Activated CD4-positive, alpha-beta T cell treated with anti-CD3 and anti-CD28 coated beads, Interleukin-2, amount 10 ng/mL, durations not matched to agents 24 days and 14 days (primary cell): ENCODE results near the gene GAS2L3. TPM values are rescaled to one million over a fixed set of nuclear protein-coding genes. Genes with fewer than 3 reads are reported as not detected.

ENCODE experiments used
- DNase-seq: peaks from one replicate; pipeline ENCODE4 v3.0.0; 2022
- H3K27ac Mint-ChIP-seq: one replicate; pipeline ENCODE4 v1.8.0; 2022; ENCODE audit warnings: mild to moderate bottlenecking, mixed read lengths
- H3K27me3 Mint-ChIP-seq: one replicate; pipeline ENCODE4 v1.8.0; 2022; ENCODE audit warnings: mixed read lengths
- H3K36me3 Mint-ChIP-seq: one replicate; pipeline ENCODE4 v1.8.0; 2022; ENCODE audit warnings: low read depth, mild to moderate bottlenecking, mixed read lengths
- H3K4me1 Mint-ChIP-seq: one replicate; pipeline ENCODE4 v1.8.0; 2021; ENCODE audit warnings: mixed read lengths
- H3K4me3 Mint-ChIP-seq: one replicate; pipeline ENCODE4 v1.8.0; 2022; ENCODE audit warnings: mild to moderate bottlenecking, moderate library complexity, mixed read lengths
- H3K9me3 Mint-ChIP-seq: one replicate; pipeline ENCODE4 v1.8.0; 2021; ENCODE audit warnings: mixed read lengths
- intact Hi-C: fragments of 100-400 bp; cut with micrococcal nuclease; formaldehyde crosslinking; loops from one replicate; pipeline ENCODE4 v1.15.1; 2023
- total RNA-seq: library from RNA; stranded (reverse); gene quantifications from 2 replicates; pipeline ENCODE4 v1.2.3, GENCODE V29; 2022

GAS2L3 gene
- total RNA-seq, 1 donor from 2014 or later = 1.6 TPM

DNA sequence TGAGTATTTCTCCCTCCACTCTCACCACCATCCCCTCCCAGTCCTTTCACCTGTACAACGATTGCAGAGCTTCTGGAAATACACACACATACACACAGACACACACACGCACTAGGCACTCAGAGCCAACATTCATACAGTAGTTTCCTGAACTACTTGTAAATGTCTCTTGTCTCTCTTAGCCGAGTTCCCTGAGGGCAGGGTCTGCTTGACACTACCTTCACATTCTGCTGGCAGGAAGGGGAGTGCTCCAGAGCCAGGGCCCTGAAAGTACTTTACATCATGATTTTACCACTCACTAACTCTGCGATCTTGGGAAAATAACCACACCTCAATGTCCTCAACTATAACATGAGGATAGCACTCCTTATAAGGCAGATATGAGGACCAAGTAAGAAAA, 82.7 kb downstream of the GAS2L3 start:
- Mint-ChIP-seq H3K4me3 (no peak overlapping the region), H3K27me3 (peaks cover 5% of the 10 kb centered on the region), H3K4me1 (no peaks in the 10 kb centered on the region), H3K27ac (no peak overlapping the region), H3K36me3 (no peaks in the 10 kb centered on the region), H3K9me3 (no peaks in the 10 kb centered on the region)
- no peak for DNase-seq
- intact Hi-C loops = no loop called here

DNA sequence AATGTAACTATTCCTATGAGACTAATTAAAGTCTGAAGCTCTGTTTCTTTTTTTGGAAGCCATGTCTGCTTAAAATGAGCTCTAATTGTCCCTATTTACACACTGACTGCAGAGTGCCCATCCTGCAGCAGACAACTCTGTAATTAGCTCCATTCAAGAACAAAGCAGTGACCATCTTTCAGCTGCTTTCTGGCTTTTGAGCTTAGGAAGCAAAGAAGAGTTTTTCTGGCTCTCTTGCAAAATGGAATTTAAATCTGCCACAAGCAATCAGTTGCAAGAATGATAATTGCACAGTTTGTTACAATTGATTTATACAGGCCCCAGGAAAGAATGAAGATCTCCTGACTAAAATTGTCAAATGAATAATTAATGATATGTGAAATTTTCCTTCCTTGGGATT, 83.4 kb downstream of the GAS2L3 start:
- Mint-ChIP-seq H3K9me3 (no peaks in the 10 kb centered on the region), H3K27ac (no peak overlapping the region), H3K4me3 (no peak overlapping the region), H3K4me1 (no peaks in the 10 kb centered on the region), H3K27me3 (peaks cover 5% of the 10 kb centered on the region), H3K36me3 (no peaks in the 10 kb centered on the region)
- no peak for DNase-seq
- intact Hi-C loops = no loop called here

DNA sequence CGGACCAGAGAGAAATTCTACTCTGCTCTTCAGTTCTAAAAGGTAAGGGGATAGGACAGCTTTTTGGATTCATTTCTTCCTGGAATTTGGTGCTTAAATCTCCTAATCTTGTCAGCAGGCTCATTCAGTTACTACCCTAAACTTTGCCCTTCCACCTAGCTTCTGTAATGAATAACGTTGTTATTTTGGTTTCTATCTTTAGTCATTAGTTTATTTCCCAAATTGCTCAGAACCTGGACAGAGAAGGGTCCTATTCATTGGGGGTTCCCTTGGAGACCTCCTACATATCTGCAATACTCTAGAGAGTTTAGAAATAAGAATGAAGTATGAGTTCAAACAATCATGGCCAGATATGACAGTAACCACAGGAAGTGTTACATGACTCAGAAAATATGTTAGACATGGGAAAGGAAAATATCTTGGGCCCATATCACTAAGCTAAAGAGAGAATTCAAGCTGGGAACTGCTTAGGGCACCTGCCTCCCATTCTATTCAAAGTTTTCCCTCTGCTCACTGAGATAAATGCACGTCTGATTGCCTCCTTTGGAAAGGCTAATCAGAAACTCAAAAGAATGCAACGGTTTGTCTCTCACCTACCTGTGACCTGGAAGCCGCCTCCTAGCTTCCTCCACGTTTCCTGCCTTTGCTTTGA, 87.9 kb downstream of the GAS2L3 start:
- peak; percentile 31 for DNase-seq
- Mint-ChIP-seq H3K4me3 (no peak overlapping the region), H3K27ac (no peak overlapping the region), H3K4me1 (no peaks in the 10 kb centered on the region), H3K9me3 (no peaks in the 10 kb centered on the region), H3K27me3 (peaks cover 5% of the 10 kb centered on the region), H3K36me3 (no peaks in the 10 kb centered on the region)
- intact Hi-C loops = no loop called here

DNA sequence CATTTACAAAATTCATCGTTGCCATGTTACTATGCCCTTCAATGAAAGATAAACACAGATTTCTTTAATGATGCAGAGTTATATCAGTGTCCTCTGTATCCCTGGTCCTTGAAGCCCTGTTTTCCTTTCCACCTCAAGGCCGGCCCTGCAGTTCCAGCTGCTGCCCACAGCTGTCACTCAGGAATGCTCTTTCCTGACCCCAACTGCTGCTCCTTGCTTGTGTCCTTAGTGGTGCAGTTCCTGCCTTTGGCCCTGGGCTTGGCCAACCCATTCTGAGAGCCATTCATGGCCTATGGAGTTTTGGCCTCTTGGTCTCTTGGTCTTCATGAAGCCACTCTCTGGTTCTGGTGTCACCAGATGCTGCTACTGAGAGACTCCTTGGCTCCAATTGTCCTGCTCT, 93.1 kb downstream of the GAS2L3 start:
- Mint-ChIP-seq H3K27ac (no peak overlapping the region), H3K36me3 (no peaks in the 10 kb centered on the region), H3K4me3 (no peak overlapping the region), H3K9me3 (no peaks in the 10 kb centered on the region), H3K27me3 (no peaks in the 10 kb centered on the region), H3K4me1 (no peaks in the 10 kb centered on the region)
- intact Hi-C loops = loop anchor here (5.0 kb wide), 1 partner anchor 76 kb away; no protein-coding TSS in a partner anchor
- DNase-seq = no peak

DNA sequence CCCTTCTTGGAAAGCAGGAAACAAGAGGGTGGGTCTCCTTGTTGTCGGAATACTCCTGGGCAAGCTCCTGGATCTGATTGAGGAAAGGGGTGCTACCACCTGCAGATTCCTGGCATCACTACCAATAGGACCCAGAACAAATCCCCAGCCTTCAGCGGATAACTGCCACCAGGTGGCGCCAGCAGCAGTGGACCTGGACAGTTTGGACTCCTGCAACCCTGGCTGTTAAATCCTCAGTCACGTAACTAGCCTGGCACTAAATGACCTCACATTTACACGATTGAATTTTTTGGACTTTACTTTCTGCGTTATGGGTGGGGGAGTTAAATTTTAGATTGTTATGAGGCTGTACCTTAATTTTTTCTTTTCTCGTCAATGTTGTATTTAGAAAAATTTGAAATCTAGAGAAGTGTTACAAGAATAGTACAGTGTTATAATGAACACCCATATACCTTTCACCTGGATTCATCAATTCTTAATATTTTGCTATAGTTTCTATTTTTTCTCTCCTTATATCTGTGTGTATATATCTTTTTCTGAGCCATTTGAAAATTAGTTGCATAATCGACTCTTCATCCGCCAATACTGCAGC, 95.6 kb downstream of the GAS2L3 start:
- H3K4me3 Mint-ChIP-seq = no peak overlapping the region
- no peak overlapping the region for H3K27ac Mint-ChIP-seq
- intact Hi-C loops = loop anchor here (5.0 kb wide), 1 partner anchor 73 kb away; no protein-coding TSS in a partner anchor
- no peaks in the 10 kb centered on the region for H3K9me3 Mint-ChIP-seq
- no peaks in the 10 kb centered on the region for H3K4me1 Mint-ChIP-seq
- H3K27me3 Mint-ChIP-seq = no peaks in the 10 kb centered on the region
- no peaks in the 10 kb centered on the region for H3K36me3 Mint-ChIP-seq
- DNase-seq = peak; percentile 85

DNA sequence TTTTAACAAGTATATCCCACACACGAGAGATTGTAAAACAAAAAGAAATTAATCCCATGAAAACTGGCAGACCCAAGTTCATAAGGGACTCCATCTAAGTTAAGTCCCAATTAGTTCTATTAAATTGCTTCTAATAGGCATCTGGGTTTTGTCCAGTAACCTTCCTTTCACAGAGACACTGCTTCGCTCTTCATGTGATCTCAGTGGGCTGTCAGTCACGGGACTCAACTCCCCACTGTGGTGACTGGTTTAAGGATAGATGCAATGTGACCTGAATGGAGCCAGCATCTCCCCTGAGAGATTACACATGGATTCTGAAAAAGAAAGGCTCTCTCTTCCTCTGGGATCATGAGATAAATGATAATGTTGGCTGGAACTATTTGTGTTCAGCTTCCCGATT, 96.4 kb downstream of the GAS2L3 start:
- no peak overlapping the region for H3K27ac Mint-ChIP-seq
- no peak for DNase-seq
- H3K4me1 Mint-ChIP-seq = no peaks in the 10 kb centered on the region
- intact Hi-C loops = loop anchor here (5.0 kb wide), 1 partner anchor 72 kb away; no protein-coding TSS in a partner anchor
- H3K4me3 Mint-ChIP-seq = no peak overlapping the region
- H3K36me3 Mint-ChIP-seq = no peaks in the 10 kb centered on the region
- no peaks in the 10 kb centered on the region for H3K9me3 Mint-ChIP-seq
- H3K27me3 Mint-ChIP-seq = no peaks in the 10 kb centered on the region

DNA sequence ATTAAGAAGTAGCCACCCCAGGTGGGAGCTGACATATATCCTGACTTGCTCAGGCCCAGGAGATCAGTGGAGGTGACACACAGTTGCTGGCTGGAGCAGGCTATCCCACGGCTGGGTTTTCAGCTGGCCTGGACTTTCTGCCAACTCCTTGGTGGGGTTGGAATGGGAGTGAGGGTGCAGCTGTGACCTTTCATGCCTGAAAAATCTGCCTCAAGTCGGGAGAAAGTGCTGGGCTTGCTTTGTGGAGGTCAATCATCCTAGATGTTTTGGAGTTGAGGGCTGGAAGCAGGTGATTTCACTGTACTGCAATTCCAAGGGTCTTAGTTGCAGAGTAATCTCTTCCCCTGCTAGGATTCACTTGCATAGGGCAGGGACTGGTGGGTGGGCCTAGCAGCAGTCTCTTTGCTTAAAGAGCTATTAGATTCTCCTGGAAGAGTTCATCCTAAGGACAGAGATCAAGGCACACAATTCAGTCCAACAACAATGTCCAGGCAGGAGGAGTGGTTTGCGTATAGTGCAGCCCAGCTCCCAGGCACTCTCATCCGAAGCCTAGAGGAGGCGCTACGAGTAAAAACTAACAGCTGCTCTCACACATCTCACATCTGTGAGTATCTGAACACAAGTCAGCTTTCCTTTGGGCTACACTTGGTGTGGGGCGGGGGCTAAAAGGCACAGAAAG, 98.1 kb downstream of the GAS2L3 start:
- Mint-ChIP-seq H3K4me1 (no peaks in the 10 kb centered on the region), H3K27me3 (no peaks in the 10 kb centered on the region), H3K27ac (no peak overlapping the region), H3K36me3 (no peaks in the 10 kb centered on the region), H3K9me3 (no peaks in the 10 kb centered on the region), H3K4me3 (no peak overlapping the region)
- intact Hi-C loops = loop anchor here (2.0 kb wide), 1 partner anchor 437 kb away; no protein-coding TSS in a partner anchor
- DNase-seq = no peak

DNA sequence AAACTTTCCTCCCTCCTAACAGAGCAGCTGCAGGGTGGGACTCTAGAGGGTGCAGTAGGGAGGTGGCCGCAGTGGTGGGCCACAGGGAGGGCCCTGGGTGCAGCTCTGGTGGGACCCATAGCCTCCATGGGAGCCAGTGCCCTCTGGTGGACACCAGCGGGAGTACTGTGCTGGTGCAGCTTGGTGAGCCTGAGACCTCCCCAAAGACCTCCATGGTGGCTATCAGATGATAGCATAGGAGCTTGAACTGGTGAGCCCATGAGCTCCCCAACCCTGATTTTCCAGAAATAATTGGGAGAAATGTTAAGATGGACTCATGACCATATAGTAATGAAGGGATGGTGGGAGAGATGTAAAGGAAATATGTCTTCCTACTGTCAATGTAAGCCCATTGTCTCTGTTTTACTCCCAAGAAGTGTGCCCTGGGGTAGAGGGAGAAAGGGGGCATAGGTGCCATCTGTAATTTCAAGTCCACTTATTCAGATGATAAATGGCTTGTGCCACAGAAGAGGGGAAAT, 98.7 kb downstream of the GAS2L3 start:
- Mint-ChIP-seq H3K4me3 (no peak overlapping the region), H3K27me3 (no peaks in the 10 kb centered on the region)
- intact Hi-C loops = loop anchor here (2.0 kb wide), 1 partner anchor 437 kb away; no protein-coding TSS in a partner anchor

DNA sequence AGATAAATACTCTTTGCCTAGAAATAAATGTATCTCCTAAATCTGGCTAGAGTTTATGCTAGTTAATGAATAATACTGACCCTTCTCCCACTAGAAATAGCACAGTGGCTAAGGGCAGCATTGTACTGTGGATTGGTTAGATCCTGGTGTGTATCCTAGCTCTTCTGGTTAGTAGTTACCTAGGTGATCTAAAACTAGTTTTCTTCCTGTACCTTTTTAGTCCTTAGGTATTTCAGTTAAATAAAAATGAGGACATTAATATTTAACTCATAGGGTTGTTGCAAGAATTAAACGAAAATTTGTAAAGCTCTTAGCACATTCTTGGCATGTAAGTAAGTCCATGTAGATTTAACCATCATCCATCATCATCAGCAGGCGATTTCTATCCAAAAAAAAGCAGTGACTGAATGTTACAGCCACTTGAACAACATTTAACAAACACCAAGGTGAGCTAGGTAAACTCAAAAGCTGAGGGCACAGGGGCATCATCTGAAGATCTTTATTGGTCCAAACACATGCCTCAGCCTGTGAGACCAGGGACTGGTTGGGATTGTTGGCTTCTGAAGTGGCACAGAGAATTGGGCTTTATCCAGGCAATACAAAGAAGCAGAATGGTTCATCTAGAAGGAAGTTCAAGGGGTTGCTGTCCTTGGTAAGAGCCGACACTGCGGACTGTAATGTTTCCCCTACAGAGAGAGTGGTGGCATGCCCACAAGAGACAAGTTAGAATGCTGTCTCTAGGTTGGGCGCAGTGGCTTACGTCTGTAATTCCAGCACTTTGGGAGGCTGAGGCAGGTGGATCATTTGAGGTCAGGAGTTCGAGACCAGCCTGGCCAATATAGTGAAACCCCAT, 100.8 kb downstream of the GAS2L3 start:
- intact Hi-C loops = no loop called here
- no peaks in the 10 kb centered on the region for H3K36me3 Mint-ChIP-seq
- H3K27ac Mint-ChIP-seq = no peak overlapping the region
- H3K9me3 Mint-ChIP-seq = no peaks in the 10 kb centered on the region
- no peaks in the 10 kb centered on the region for H3K4me1 Mint-ChIP-seq
- H3K27me3 Mint-ChIP-seq = no peaks in the 10 kb centered on the region
- no peak for DNase-seq
- no peak overlapping the region for H3K4me3 Mint-ChIP-seq

More for the DNA sequence above, 98.7 kb downstream of the GAS2L3 start:
- DNase-seq = peak; percentile 76
- no peaks in the 10 kb centered on the region for H3K9me3 Mint-ChIP-seq
- H3K27ac Mint-ChIP-seq = no peak overlapping the region
- no peaks in the 10 kb centered on the region for H3K4me1 Mint-ChIP-seq
- H3K36me3 Mint-ChIP-seq = no peaks in the 10 kb centered on the region

Other genes starting within 250 kb of the GAS2L3 start
- not detected in 2 replicates for gene SLC17A8, start 216.6 kb upstream of the GAS2L3 start, total RNA-seq
- not detected in 2 replicates for gene NR1H4, start 99.8 kb upstream of the GAS2L3 start, total RNA-seq
- gene ANO4, start 221.1 kb downstream of the GAS2L3 start, total RNA-seq = not detected in 2 replicates